LNCaP clone FGC (cell line): ENCODE results near the gene MATN4.
A peak's percentile ranks its signal among the peaks of the same experiment; 100 is the strongest.

ENCODE experiments used
- DNase-seq: peaks from one replicate; pipeline ENCODE4 v3.0.0-alpha.2; 2011; ENCODE audit warnings: low read depth
- H3K4me3 ChIP-seq: 2 replicates; pipeline ENCODE4 v1.5.1; 2011; ENCODE audit warnings: mild to moderate bottlenecking, low read depth, low read length, control low read depth
- TF ChIP-seq, protein P1 (sequence below): IDR thresholded peaks from 2 replicates; pipeline ENCODE4 v1.5.1; 2012; ENCODE audit warnings: mild to moderate bottlenecking; ENCODE audit not compliant: control insufficient read depth, insufficient read depth; ENCODE audit errors: extremely low read depth

The MATN4 gene

DNA sequence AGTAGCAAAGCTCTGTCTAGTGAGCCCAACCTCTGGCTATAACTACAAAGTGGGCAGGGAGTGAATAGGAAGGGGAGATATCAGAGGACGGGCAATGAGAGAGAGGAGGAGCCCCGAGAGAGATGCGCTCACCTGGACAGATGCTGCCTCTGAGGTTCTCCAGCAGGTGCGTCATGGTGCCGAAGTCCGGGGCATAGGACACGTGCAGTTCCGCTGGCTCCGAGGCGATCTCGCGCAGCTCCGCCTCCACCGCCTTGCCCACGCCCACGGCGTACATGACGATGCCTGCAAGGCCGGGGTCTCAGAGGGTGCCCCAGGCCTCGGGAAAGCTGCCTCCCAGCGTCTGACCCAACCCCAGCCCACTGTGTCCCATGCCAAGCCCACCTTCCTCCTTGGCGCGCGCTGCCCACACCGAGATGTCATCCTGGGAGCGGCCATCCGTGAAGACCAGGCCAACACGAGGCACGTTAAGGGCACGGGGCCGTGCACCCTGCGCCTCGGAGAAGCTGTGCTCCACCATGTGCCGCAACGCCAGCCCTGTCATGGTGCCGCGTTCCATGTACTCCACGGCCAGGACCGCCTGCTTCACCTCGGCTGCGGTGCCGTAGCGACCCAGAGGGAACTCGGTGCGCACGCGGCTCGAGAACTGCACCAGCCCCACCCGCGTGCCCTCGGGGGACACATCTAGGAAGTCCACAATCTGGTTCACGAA is 10.2 kb downstream of the MATN4 start:
- TF ChIP-seq, protein P1, sequence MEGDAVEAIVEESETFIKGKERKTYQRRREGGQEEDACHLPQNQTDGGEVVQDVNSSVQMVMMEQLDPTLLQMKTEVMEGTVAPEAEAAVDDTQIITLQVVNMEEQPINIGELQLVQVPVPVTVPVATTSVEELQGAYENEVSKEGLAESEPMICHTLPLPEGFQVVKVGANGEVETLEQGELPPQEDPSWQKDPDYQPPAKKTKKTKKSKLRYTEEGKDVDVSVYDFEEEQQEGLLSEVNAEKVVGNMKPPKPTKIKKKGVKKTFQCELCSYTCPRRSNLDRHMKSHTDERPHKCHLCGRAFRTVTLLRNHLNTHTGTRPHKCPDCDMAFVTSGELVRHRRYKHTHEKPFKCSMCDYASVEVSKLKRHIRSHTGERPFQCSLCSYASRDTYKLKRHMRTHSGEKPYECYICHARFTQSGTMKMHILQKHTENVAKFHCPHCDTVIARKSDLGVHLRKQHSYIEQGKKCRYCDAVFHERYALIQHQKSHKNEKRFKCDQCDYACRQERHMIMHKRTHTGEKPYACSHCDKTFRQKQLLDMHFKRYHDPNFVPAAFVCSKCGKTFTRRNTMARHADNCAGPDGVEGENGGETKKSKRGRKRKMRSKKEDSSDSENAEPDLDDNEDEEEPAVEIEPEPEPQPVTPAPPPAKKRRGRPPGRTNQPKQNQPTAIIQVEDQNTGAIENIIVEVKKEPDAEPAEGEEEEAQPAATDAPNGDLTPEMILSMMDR: no peak
- DNase-seq: no peak
- no peak overlapping the region for H3K4me3 ChIP-seq

DNA sequence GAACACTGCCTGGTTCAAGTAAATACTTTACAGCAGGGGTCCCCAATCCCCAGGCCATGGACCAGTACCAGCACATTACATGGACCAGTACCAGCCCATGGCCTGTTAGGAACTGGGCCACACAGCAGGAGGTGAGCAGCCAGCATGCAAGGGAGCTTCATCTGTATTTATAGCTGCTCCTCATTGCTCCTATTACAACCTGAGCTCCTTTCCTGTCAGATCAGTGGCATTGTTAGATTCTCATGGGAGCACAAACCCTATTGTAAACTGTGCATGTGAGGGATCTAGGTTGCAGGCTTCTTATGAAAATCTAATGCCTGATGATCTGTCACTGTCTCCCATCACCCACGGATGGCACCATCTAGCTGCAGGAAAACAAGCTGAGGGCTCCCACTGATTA is 13.4 kb downstream of the MATN4 start:
- no peak for DNase-seq
- H3K4me3 ChIP-seq: no peak overlapping the region
- TF ChIP-seq, protein P1: no peak

GRCh38 chr20:45294003-45294368 is 14.1 kb downstream of the MATN4 start:
- no peak for DNase-seq
- peak overlapping the region; percentile 54 for H3K4me3 ChIP-seq
- TF ChIP-seq, protein P1: no peak

GRCh38 chr20:45293041-45294002 is 14.8 kb downstream of the MATN4 start:
- TF ChIP-seq, protein P1: peak; percentile 79
- peak overlapping the region; percentile 54 for H3K4me3 ChIP-seq
- DNase-seq: no peak

DNA sequence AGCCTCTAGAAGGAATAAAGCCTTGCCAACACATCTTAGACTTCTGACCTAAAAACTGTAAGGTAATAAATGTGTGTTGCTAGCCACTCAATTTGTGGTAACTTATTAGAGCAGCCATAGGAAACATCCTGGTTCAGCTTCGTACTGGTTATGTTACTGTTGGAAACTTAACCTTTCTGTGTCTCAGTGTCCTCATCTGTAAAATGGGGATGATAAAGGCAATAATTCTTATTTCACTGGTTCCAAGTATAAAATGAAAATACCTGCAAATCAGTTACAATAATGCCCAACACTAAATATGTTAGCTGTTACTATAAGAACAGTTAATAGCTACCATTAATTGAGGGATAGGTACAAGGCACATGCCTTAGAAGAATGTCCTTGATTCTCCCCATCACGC is 15.8 kb downstream of the MATN4 start:
- TF ChIP-seq, protein P1: no peak
- DNase-seq: no peak
- H3K4me3 ChIP-seq: no peak overlapping the region

- H3K4me3 ChIP-seq: no peak overlapping the region
- no peak for DNase-seq
- TF ChIP-seq, protein P1: no peak
These were observed 16.6 kb downstream of the MATN4 start for GRCh38 chr20:45291526-45291925.
